DOHH2 (cell line): ENCODE results near the gene KLRG1.

Experiments used
- EZH2phosphoT487 ChIP-seq: fragments of 200-600 bp; sonication (generic); IDR thresholded peaks from 2 replicates; pipeline ENCODE4 v1.6.1; 2017; ENCODE audit warnings: borderline replicate concordance, mild to moderate bottlenecking, antibody characterized with exemption, low read length, moderate library complexity, mixed read lengths
- TF ChIP-seq, protein P1 (sequence below): fragments of 200-600 bp; sonication (generic); IDR thresholded peaks from one replicate; pipeline ENCODE4 v1.5.1; 2014; ENCODE audit warnings: antibody characterized with exemption, mild to moderate bottlenecking, low read depth, low read length; ENCODE audit not compliant: poor library complexity, severe bottlenecking

- TF ChIP-seq, protein P1, sequence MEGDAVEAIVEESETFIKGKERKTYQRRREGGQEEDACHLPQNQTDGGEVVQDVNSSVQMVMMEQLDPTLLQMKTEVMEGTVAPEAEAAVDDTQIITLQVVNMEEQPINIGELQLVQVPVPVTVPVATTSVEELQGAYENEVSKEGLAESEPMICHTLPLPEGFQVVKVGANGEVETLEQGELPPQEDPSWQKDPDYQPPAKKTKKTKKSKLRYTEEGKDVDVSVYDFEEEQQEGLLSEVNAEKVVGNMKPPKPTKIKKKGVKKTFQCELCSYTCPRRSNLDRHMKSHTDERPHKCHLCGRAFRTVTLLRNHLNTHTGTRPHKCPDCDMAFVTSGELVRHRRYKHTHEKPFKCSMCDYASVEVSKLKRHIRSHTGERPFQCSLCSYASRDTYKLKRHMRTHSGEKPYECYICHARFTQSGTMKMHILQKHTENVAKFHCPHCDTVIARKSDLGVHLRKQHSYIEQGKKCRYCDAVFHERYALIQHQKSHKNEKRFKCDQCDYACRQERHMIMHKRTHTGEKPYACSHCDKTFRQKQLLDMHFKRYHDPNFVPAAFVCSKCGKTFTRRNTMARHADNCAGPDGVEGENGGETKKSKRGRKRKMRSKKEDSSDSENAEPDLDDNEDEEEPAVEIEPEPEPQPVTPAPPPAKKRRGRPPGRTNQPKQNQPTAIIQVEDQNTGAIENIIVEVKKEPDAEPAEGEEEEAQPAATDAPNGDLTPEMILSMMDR, result no peak
- TF ChIP-seq EZH2phosphoT487, result no peak
Observed at GRCh38 chr12:9001233-9001632, 11.9 kb downstream of the KLRG1 start.
